WTC11 (cell line): ENCODE results near the gene SLC9A3. TPM values are rescaled to one million over a fixed set of nuclear protein-coding genes. Genes with fewer than 3 reads are reported as not detected.

Source experiments
- ATAC-seq: fragments of 200-7000 bp; cut with Tn5 transposase; 2 replicates; pipeline ENCODE4 v1.10.0; 2021; ENCODE audit warnings: mild to moderate bottlenecking, moderate library complexity
- CTCF ChIA-PET: fragments of 300-600 bp; sonication (Branson Sonifier 250); formaldehyde crosslinking; loops from one replicate; lab custom pipeline; 2021; ENCODE audit warnings: antibody characterized with exemption; lab: Charles Lee
- POLR2A ChIA-PET: fragments of 350-600 bp; sonication (Branson Sonifier 250); formaldehyde crosslinking; loops from one replicate; lab custom pipeline; 2021; ENCODE audit warnings: antibody characterized with exemption; lab: Charles Lee
- DNase-seq: peaks from one replicate; pipeline ENCODE4 v3.0.0; 2021; ENCODE audit warnings: low spot score
- H3K27ac Mint-ChIP-seq: 2 replicates; pipeline ENCODE4 v1.8.0; 2021; ENCODE audit warnings: mixed read lengths
- H3K27me3 Mint-ChIP-seq: 2 replicates; pipeline ENCODE4 v1.8.0; 2021; ENCODE audit warnings: low read depth, mild to moderate bottlenecking, moderate library complexity, mixed read lengths
- H3K36me3 Mint-ChIP-seq: 2 replicates; pipeline ENCODE4 v1.8.0; 2021; ENCODE audit warnings: mixed read lengths
- H3K4me1 Mint-ChIP-seq: 2 replicates; pipeline ENCODE4 v1.8.0; 2022; ENCODE audit warnings: mixed read lengths
- H3K4me3 Mint-ChIP-seq: 2 replicates; pipeline ENCODE4 v1.8.0; 2021; ENCODE audit warnings: mild to moderate bottlenecking, moderate library complexity, mixed read lengths
- H3K9me3 Mint-ChIP-seq: 2 replicates; pipeline ENCODE4 v1.8.0; 2021; ENCODE audit warnings: mixed read lengths
- E2F4 ChIP-seq: sonication (generic); formaldehyde crosslinking; IDR thresholded peaks from 2 replicates; pipeline ENCODE4 v1.8.1; 2022; ENCODE audit warnings: low read depth, mild to moderate bottlenecking, moderate library complexity, missing genetic modification reagents, borderline replicate concordance
- ELF4 ChIP-seq: sonication (generic); formaldehyde crosslinking; IDR thresholded peaks from 2 replicates; pipeline ENCODE4 v1.8.1; 2022; ENCODE audit warnings: low read depth, mild to moderate bottlenecking, moderate library complexity, missing genetic modification reagents
- EMX1 ChIP-seq: fragments of 250-450 bp; sonication (Bioruptor Pico); IDR thresholded peaks from 2 replicates; pipeline ENCODE4 v1.8.0; 2021; ENCODE audit warnings: mild to moderate bottlenecking
- ERG ChIP-seq: fragments of 250-450 bp; sonication (Bioruptor Pico); IDR thresholded peaks from 2 replicates; pipeline ENCODE4 v1.8.0; 2021; ENCODE audit warnings: mild to moderate bottlenecking
- ESRRA ChIP-seq: sonication (generic); formaldehyde crosslinking; IDR thresholded peaks from 2 replicates; pipeline ENCODE4 v1.8.1; 2022; ENCODE audit warnings: mild to moderate bottlenecking, missing genetic modification reagents, borderline replicate concordance
- FOXJ3 ChIP-seq: sonication (generic); formaldehyde crosslinking; IDR thresholded peaks from 2 replicates; pipeline ENCODE4 v1.9.0; 2021; ENCODE audit warnings: missing genetic modification reagents, mild to moderate bottlenecking, borderline replicate concordance
- HMGXB4 ChIP-seq: sonication (generic); formaldehyde crosslinking; IDR thresholded peaks from 2 replicates; pipeline ENCODE4 v1.8.1; 2023; ENCODE audit warnings: mild to moderate bottlenecking, moderate library complexity, missing genetic modification reagents
- SOX15 ChIP-seq: fragments of 250-450 bp; sonication (Bioruptor Pico); IDR thresholded peaks from 2 replicates; pipeline ENCODE4 v1.9.0; 2021; ENCODE audit warnings: mild to moderate bottlenecking
- USF1 ChIP-seq: sonication (generic); formaldehyde crosslinking; IDR thresholded peaks from 2 replicates; pipeline ENCODE4 v1.8.0; 2022; ENCODE audit warnings: mild to moderate bottlenecking, missing genetic modification reagents
- ZNF317 ChIP-seq: sonication (generic); formaldehyde crosslinking; IDR thresholded peaks from 2 replicates; pipeline ENCODE4 v1.8.1; 2023; ENCODE audit warnings: low read depth, mild to moderate bottlenecking, moderate library complexity, missing genetic modification reagents, borderline replicate concordance
- ZNF416 ChIP-seq: fragments of 250-450 bp; sonication (Bioruptor Pico); IDR thresholded peaks from 2 replicates; pipeline ENCODE4 v1.9.0; 2021; ENCODE audit warnings: mild to moderate bottlenecking, inconsistent platforms
- ZNF532 ChIP-seq: fragments of 250-450 bp; sonication (Bioruptor Pico); IDR thresholded peaks from 2 replicates; pipeline ENCODE4 v1.9.0; 2021; ENCODE audit warnings: mild to moderate bottlenecking, borderline replicate concordance
- ZSCAN18 ChIP-seq: fragments of 250-450 bp; sonication (Bioruptor Pico); IDR thresholded peaks from 2 replicates; pipeline ENCODE4 v2.1.2; 2022; ENCODE audit warnings: mild to moderate bottlenecking, moderate library complexity
- total RNA-seq: library from RNA; stranded (reverse); gene quantifications from 3 replicates; pipeline ENCODE4 v1.2.3, GENCODE V29; 2021

The SLC9A3 gene
- total RNA-seq, 1 experiment from 2014 or later: 1.6 TPM

GRCh38 chr5:516980-517379, 7.3 kb downstream of the SLC9A3 start:
- CTCF ChIA-PET: no interaction called here
- no peaks in the 10 kb centered on the region for H3K36me3 Mint-ChIP-seq
- DNase-seq: no peak

GRCh38 chr5:516338-516925, 7.8 kb downstream of the SLC9A3 start:
- no peak for DNase-seq
- POLR2A ChIA-PET: no interaction called here
- no peak for ATAC-seq
- no peak overlapping the region for H3K27ac Mint-ChIP-seq
- CTCF ChIA-PET: no interaction called here
- no peak overlapping the region for H3K4me3 Mint-ChIP-seq
- H3K4me1 Mint-ChIP-seq: peaks cover 3% of the 10 kb centered on the region; the same call in 1 of the 2 replicates
- no peaks in the 10 kb centered on the region for H3K36me3 Mint-ChIP-seq
- TF ChIP-seq SOX15 (CRISPR knock-in tag) (no peak), FOXJ3 (CRISPR knock-in tag) (no peak)
- H3K9me3 Mint-ChIP-seq: peaks cover 12% of the 10 kb centered on the region
- H3K27me3 Mint-ChIP-seq: peaks cover 36% of the 10 kb centered on the region

More at GRCh38 chr5:516980-517379, 7.3 kb downstream of the SLC9A3 start:
- TF ChIP-seq ZSCAN18: no peak
- TF ChIP-seq ZNF317 (CRISPR knock-in tag): no peak
- TF ChIP-seq ERG (CRISPR knock-in tag): no peak
- TF ChIP-seq E2F4 (CRISPR knock-in tag): no peak
- no peak for TF ChIP-seq EMX1
- ATAC-seq: no peak
- H3K27ac Mint-ChIP-seq: no peak overlapping the region
- no peak overlapping the region for H3K4me3 Mint-ChIP-seq
- peaks cover 12% of the 10 kb centered on the region for H3K9me3 Mint-ChIP-seq
- POLR2A ChIA-PET: no interaction called here
- H3K4me1 Mint-ChIP-seq: peaks cover 5% of the 10 kb centered on the region; the same call in 1 of the 2 replicates
- peaks cover 39% of the 10 kb centered on the region for H3K27me3 Mint-ChIP-seq

GRCh38 chr5:515273-515836, 8.9 kb downstream of the SLC9A3 start:
- no peak overlapping the region for H3K27ac Mint-ChIP-seq
- ATAC-seq (no peak), DNase-seq (no peak)
- H3K4me3 Mint-ChIP-seq: no peak overlapping the region
- TF ChIP-seq USF1 (CRISPR knock-in tag): no peak
- no peak for TF ChIP-seq ZNF416
- no peak for TF ChIP-seq ZSCAN18
- TF ChIP-seq ELF4: no peak
- no peak for TF ChIP-seq ESRRA
- no peak for TF ChIP-seq HMGXB4
- no peak for TF ChIP-seq ZNF532
- ChIA-PET CTCF (no interaction called here), POLR2A (no interaction called here)
- peaks cover 29% of the 10 kb centered on the region for H3K27me3 Mint-ChIP-seq
- peaks cover 12% of the 10 kb centered on the region for H3K9me3 Mint-ChIP-seq
- H3K36me3 Mint-ChIP-seq: no peaks in the 10 kb centered on the region
- no peaks in the 10 kb centered on the region for H3K4me1 Mint-ChIP-seq
